ENCODE results near the gene CRACDL.
"Not testable (repeated sequence)": the region's sequence is repeated elsewhere in the genome, so short reads cannot be mapped to it uniquely, and the experiment has no call there.

Gene CRACDL

DNA sequence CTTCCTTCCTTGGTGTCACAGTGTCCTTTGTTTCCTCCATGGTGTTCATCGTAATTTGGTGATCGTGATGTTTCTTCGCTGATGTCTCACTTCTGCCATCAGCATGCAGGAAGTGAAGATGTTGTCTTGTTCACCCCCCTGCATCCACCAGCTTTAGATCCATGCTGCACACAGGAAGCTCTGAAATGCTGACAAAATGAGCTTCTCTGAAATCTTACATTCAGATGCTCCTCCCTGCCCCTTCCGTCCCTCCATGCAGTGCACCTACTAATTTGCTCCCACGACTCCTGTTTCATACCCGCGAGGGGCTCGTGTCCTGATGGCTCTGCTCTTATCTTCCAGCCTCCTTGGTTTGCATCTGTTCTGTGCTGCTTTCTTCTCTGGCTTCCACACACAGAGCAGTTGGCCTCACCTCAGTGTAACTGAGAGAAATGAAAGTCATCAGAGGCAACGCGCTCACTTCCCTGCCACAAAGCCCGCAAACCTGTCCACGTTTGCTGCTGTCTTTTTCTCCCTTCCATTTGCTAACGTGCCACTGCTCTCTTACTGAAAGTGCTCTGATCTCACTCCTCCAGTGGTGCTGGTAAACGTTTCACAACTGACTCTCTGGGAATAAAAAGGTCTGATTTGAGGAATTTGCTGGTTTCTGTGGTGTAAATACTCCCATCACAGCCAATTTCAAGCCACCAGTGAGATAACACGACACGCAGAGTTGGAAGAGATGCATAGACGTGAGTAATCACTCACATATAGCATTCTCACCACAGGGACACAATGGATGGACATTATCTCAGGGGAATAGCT lies 164.1 kb downstream of the CRACDL start:
- DNase-seq, result no peak

- no peak for DNase-seq
Observed at GRCh38 chr2:98771264-98771663, 164.8 kb downstream of the CRACDL start.

- peak; percentile 80 for DNase-seq
Observed at GRCh38 chr2:98769784-98770183, 166.2 kb downstream of the CRACDL start.

DNA sequence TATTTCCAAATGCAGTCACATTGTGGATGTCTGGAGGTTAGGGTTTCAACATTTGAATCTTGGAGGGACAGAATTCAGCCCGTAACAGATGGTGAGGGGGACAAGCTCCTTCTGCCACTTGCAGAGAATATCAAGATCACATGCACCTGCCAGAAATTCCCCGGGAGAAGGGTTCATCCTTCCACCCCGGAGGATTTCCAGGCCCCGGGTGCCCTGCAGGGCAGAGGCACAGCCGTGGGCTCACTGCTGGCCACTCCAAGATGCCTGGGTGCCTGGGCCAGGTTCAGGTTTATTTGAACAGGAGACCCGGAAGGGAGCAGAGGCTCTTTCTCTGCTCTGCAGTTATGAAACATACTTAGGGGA lies 166.9 kb downstream of the CRACDL start:
- DNase-seq, result no peak

DNA sequence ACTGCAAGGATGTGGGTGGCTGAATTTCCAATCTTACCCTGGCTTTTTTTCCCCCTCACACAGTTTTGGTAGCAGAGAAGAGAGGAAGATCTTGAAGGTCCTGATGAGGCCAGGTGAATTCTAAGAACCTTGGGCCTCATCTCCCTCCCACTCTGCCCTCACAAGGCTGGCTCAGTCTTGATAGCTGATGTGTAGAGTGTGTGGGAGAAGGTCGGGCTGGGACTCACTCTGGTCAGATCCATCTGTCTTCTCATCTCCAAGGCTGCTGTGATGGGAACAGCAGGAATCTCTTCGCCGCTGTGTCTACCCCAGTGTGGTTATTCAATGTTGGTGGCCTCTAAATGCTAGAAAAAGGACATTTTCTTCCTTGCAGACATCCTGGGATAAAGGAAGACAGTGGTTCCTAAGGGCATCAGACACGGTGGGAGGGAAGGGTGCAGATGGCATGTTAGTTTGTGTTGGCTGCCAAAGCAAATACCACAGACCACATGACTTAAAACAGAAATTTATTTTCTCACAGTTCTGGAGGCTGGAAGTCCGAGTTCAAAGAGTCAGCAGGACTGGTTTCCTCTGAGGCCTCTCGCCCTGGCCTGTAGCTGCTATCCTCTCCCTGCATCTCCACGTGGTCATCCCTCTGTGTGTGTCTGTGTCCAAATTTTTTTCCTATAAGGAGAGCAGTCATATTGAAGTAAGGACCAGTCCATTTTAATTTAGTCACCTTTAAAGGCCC lies 167.5 kb downstream of the CRACDL start:
- no peak for DNase-seq

GRCh38 chr2:98764499-98764898 lies 171.5 kb downstream of the CRACDL start:
- DNase-seq, result no peak

- no peak for DNase-seq
Observed at GRCh38 chr2:98763209-98763951, 172.6 kb downstream of the CRACDL start.

DNA sequence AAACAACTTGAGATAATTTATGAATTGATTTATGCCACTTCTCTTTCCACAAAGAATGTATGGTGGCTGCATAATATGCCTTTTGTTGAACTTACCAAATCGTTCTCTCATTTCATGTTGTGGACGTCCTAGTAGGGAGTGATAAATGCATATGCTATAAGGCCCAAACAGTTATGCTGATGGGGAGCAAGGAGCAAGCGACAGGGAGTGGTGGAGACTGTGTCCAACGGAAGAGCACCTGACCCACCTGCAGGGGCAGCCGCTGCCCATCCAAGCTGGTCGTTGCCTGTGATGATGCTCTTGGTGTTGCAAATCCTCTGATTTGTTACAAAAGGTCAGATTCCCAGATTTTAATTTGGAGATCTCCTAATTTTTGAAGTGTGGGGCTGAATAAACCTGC lies 174.1 kb downstream of the CRACDL start:
- no peak for DNase-seq

DNA sequence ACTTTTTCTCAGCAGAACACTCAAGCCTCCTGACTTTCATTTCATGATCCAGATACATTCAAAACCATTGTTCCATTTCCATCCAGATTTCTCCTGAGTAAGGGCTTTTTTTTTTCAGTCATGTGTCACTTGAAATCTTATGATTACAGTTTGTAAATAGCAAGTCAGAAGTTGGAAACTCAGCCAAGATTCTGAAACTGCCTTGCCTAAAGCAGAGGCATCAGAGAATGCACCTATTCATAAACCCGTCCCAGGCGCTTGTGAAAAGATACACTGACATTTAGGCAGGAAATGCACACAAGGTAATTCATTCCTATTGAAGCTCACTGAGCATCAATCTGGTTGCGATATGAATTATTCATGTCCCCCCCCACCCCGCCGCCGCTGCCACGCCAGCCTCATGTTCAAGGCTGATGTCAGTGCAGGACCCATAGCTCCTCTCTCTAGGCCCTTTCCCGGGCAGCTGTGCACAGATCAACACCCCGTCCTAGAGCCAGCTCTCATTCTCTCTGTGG lies 174.7 kb downstream of the CRACDL start:
- no peak for DNase-seq

- no peak for DNase-seq
Observed at GRCh38 chr2:98759827-98760625, 176.0 kb downstream of the CRACDL start.

DNA sequence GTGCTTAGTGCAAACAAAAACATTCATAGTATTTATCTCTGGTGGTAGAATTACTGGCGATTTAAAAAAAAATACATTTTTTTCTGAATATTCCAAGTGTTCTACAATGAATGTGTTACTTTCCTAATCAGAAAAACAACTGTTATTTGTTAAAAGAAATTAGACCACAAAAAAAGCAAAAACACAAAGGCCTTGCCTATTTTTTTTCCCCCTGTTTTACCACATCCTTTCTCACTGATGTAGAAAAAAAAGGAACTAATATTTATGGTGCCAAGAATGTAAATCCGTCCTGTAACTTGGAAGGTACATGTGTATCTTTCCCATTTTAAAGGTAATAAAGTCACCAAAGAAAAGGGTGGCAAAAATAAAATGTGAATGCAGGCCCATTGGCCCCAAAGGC lies 176.7 kb downstream of the CRACDL start:
- no peak for DNase-seq

DNA sequence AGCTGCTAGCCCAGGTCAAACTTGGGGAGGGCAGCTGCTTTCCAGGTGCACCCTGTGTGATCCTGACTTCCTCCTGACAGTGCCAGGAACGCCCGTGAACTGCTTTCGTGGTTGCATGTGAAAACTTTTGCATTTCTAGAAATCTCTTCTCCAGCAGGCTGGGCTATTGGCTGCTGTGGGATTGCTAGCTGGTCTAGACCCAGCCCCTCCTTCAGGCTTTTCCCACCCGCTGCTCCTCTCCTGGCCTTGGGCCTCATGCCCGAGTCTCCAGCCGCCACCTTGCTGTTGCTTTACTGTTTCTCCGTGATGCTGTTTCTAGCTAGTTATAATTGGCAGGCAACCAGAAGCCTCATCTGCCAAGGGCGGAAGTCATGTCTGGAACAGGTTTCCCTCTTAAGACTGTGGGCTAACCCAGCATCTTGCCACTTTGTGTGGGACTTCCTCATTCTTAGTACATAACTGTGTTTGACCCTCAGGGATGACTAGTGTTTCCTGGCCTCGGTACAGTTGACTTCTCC lies 178.1 kb downstream of the CRACDL start:
- no peak for DNase-seq

DNA sequence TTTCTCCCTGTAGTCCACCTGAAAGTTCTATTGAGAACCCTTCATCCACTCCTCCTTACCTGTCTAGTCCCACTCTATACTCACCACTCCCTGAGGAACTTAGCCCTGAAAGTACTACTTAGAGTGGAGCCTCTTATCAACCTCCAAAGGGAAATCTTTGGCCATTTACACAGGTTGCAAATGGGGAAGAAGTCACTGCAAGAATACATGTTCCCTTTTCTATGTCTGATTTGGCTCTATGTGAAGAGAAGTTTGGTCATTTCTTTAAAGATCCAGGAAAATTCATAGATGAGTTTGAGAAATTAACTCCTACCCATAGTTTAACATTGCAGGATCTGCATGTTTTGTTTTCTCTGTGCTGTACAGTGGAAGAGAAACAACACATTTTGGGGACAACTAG lies 182.2 kb downstream of the CRACDL start:
- DNase-seq, result no peak

GRCh38 chr2:98752711-98753110 lies 183.3 kb downstream of the CRACDL start:
- not testable (repeated sequence) for DNase-seq

DNA sequence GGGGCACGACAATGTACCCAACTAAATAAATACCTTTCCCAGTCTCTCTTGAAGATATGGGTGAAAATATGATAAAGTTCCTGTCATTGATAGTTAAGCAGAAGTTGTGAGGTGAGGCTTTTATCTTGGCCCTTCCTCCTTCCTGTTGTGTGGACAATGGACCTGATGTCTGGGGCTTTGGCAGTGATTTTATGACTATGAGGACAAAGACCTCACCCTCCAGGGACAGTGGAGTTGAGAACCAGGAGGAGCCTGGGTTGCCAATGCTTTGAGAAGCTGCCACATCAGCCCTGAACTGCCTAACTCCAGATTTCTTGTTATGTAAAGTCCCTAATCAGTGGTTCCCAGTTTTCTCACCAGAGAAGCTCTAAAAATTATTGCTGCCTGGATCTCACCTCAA lies 184.3 kb downstream of the CRACDL start:
- no peak for DNase-seq

DNA sequence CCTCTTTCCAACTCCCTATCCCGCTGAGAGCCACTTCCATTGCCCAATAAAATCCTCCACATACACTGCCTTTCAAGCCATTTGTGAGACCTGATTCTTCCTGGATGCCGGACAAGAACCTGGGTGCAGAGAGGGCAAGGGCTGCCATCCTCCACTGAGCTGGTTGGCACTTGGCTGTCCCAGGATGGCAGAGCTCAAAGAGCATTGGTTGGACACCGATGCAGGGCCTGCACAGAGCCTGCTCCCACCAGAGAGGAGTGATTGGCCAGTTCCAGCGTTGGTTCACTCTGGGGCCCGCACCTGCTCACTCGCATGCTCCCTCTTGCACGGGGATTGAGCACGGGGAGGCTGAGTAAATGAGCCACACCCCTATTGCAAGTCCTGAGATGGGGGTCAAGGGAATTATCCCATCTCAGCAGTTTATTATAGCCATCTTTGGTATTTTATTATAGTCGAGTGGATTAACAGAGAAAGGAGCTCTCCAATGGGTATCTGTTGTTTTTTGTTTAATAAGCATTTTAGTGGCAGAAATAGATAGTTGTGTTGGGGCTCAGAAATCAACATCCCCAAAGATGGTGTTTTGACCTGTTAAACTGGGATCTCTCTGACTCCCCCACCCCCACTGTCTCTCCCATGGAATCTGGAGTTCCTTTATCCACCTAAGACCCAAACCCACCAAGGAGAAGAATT lies 185.3 kb downstream of the CRACDL start:
- no peak for DNase-seq

GRCh38 chr2:98749066-98749450 lies 187.0 kb downstream of the CRACDL start:
- DNase-seq, result no peak

DNA sequence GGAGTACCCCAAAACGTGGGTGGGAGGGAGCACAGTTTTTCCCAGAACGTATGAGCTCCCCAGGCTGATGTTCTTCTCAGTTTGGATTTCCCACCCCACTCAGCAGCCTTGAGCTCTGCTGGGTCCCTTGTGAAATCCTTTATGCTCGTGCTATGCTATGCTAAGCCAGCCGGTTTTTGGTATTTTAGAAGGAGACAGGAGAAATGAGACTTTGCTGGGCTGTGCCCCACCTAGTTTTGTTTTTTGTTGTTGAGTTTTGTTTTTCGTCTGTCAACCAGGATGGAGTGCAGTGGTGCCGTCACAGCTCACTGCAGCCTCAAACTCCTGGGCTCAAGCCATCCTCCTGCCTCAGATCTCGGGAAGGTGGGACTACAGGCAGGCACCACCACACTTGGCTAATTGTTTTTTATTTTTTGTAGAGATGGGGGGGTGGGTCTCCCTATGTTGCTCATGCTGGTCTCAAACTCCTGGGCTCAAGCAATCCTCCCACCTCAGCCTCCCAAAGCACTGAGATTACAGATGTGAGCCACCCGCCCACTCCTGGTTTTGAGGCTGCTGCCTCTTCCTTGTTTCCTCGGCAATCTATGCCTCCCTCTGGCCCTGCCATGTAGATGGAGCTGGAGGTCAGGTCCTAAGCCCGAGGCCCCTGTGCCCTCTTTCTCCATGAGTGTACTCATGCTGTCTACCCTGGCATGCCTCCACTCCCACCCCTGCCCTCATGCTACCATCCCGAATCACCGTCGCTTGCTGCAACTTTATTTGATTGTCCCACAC lies 187.5 kb downstream of the CRACDL start:
- no peak for DNase-seq

- DNase-seq, result no peak
Observed at GRCh38 chr2:98747888-98748287, 188.1 kb downstream of the CRACDL start.

DNA sequence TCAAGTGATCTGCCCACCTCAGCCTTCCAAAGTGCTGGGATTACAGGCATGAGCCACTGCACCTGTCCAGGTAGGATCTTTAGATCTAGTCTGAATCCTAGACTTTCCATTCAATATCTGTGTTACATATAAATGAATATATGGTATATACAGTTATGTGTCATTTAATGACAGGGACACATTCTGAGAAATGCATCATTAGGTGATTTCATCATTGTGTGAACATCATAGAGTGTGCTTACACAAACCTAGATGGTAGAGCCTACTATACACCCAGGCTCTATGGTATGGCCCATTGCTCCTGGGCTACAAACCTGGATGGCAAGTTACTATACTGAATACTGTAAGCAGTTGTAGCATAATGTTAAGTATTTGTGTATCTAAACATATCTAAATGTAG lies 189.6 kb downstream of the CRACDL start:
- no peak for DNase-seq

- no peak for DNase-seq
Observed at GRCh38 chr2:98744595-98744994, 191.4 kb downstream of the CRACDL start.
